HFF-Myc (cell line): ENCODE results near the gene GDPD5.

Source experiments
- DNase-seq: peaks from one replicate; pipeline ENCODE4 v3.0.0-alpha.2; 2011; ENCODE audit warnings: low read depth; ENCODE audit errors: extremely low read depth
- H3K4me3 ChIP-seq: replicated peaks from 2 replicates; pipeline ENCODE4 v1.5.1; 2011; ENCODE audit warnings: low read depth, mild to moderate bottlenecking, control low read depth, low read length
- CTCF ChIP-seq: IDR thresholded peaks from 2 replicates; pipeline ENCODE4 v1.5.1; 2012; ENCODE audit warnings: mild to moderate bottlenecking, low read depth, low read length, control low read depth; ENCODE audit errors: missing control alignments

The GDPD5 gene

GRCh38 chr11:75507571-75507970 is 18.2 kb downstream of the GDPD5 start:
- no peak for DNase-seq
- H3K4me3 ChIP-seq, result no peak overlapping the region
- no peak for TF ChIP-seq CTCF

- H3K4me3 ChIP-seq, result no peak overlapping the region
- no peak for TF ChIP-seq CTCF
- DNase-seq, result no peak
These were observed 18.9 kb downstream of the GDPD5 start for GRCh38 chr11:75506827-75507226.

GRCh38 chr11:75505916-75506692 is 19.6 kb downstream of the GDPD5 start:
- no peak for TF ChIP-seq CTCF
- DNase-seq, result no peak
- no peak overlapping the region for H3K4me3 ChIP-seq

GRCh38 chr11:75504501-75504900 is 21.2 kb downstream of the GDPD5 start:
- no peak overlapping the region for H3K4me3 ChIP-seq
- no peak for TF ChIP-seq CTCF
- DNase-seq, result no peak

GRCh38 chr11:75503531-75504099 is 22.1 kb downstream of the GDPD5 start:
- no peak overlapping the region for H3K4me3 ChIP-seq
- no peak for TF ChIP-seq CTCF

GRCh38 chr11:75502138-75502537 is 23.6 kb downstream of the GDPD5 start:
- no peak for TF ChIP-seq CTCF
- no peak for DNase-seq
- no peak overlapping the region for H3K4me3 ChIP-seq

More at GRCh38 chr11:75503531-75504099, 22.1 kb downstream of the GDPD5 start:
- DNase-seq, result no peak
